ENCODE data around the gene PRR14L.
"Not testable (repeated sequence)": the region's sequence is repeated elsewhere in the genome, so short reads cannot be mapped to it uniquely, and the experiment has no call there.

DNA sequence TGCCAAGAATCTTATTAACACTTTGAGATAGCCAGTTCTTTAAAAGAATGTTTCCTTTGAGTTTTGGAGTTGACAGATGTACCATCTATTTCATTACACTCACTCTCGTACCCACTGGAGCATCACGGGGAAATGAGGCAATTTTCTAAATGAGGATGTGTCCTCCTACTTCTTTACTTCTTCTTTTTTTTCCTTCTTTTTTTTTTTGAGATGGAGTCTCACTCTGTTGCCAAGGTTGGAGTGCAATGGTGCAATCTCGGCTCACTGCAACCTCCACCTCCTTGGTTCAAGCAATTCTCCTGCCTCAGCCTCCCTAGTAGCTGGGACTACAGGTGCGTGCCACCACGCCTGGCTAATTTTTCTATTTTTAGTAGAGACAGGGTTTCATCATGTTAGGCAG lies 75.7 kb downstream of the PRR14L start:
- not testable (repeated sequence) for TF ChIP-seq POLR2A (IDR thresholded peaks at IDR 0.05; ENCODE audit: low read depth)
- TF ChIP-seq, protein P1, sequence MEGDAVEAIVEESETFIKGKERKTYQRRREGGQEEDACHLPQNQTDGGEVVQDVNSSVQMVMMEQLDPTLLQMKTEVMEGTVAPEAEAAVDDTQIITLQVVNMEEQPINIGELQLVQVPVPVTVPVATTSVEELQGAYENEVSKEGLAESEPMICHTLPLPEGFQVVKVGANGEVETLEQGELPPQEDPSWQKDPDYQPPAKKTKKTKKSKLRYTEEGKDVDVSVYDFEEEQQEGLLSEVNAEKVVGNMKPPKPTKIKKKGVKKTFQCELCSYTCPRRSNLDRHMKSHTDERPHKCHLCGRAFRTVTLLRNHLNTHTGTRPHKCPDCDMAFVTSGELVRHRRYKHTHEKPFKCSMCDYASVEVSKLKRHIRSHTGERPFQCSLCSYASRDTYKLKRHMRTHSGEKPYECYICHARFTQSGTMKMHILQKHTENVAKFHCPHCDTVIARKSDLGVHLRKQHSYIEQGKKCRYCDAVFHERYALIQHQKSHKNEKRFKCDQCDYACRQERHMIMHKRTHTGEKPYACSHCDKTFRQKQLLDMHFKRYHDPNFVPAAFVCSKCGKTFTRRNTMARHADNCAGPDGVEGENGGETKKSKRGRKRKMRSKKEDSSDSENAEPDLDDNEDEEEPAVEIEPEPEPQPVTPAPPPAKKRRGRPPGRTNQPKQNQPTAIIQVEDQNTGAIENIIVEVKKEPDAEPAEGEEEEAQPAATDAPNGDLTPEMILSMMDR (IDR thresholded peaks at IDR 0.05) = not testable (repeated sequence)
